Glomerular visceral epithelial cell (primary cell): Measurements from ENCODE around the gene ZNF518B.
"Not testable (repeated sequence)": the region's sequence is repeated elsewhere in the genome, so short reads cannot be mapped to it uniquely, and the experiment has no call there.

ENCODE experiments used
- DNase-seq: peaks from one replicate; pipeline ENCODE4 v3.0.0-alpha.2; 2016; ENCODE audit errors: extremely low spot score

The ZNF518B gene

GRCh38 chr4:10458177-10458576 lies 951 bp upstream of the ZNF518B start:
- DNase-seq: no peak

DNA sequence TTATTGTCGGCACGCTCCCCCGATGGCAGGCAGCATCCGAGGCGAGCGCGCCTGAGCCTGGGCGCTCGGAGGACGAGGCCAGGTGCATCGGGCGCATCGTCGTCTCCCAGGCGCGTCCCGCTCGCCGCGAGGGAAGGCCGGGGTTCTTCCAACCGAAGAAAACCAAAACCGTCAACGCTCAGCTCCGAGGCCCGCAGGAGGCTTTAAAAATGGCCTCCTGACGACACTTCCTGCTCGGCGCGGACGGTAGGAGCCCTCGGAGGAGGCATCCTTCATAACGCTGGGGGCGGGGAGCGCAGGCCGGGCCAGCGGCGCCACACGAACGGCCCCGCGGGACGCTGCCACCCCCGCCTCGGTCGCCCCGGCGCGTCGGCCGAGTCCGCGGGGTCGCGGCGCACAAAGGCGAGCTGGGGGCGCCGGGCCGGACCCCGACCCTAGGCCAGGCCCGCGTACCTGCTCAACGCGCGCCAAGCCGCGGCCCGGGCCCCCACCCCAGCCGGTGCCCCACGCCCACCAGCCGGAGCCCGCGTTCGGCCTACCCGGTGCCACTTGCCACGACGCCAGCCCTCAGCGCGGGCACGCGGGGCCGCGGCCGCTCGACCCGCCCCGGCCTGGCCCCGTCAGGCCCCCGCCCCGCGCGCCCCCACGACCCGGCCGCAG lies 501 bp downstream of the ZNF518B start:
- DNase-seq: peak; percentile 55

DNA sequence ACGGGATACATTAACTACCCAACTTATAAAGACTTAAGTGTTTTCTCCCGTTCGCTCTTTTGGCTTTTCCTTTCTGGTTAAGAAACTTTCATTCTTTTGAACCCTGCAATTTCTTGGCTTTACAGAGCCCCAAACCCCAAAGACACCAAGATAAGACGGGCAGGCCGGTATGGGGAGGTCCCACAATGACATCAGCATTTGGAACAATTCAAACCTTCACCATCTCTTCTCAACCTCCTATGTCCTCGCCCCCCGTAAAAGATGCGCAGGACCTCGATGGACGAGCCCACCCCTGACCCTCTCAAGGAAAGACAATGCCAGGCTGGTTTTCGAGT lies 999 bp downstream of the ZNF518B start:
- DNase-seq: no peak

- DNase-seq: no peak
Observed at GRCh38 chr4:10455133-10455532, 2.1 kb downstream of the ZNF518B start.

DNA sequence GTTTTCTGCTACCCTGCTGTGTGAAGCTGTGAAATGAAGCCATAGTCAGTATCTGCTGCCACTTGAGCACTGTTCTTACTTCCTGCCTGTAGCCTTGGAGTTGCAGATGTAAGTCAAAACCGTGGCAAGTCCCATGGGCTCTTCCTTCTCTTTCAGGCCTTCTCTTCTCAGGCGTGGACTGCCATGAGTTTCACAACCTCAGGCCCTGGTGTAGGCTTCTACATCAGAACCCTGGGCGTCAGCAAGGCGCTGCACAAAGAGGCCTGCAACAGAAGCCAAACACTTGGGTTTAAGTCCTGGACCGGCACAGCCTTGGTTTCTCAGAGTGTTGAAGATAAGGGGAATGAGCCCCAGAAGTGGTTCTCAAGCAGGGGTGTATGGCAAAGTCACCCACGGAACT lies 2.5 kb downstream of the ZNF518B start:
- DNase-seq: no peak

DNA sequence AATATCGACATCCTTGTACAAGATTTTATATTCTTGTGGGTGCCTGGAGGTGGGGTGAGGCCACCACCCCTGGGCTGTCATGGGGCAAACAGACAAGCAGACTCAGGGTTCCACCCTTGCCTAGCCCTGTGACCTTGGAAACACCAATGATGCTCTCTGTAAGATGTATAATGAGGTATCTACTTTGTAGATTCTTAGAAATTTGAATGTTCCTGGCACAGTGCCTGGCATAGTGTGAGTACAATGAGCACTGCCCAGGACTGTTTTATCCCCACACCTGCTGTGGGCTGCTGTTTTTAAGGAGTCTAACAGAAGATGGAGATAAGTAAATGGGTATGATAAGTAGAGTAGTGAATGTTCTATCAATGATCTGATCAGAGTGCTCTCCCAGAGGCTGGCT lies 3.1 kb downstream of the ZNF518B start:
- DNase-seq: no peak

GRCh38 chr4:10448991-10449390 lies 8.2 kb downstream of the ZNF518B start:
- no peak for DNase-seq

DNA sequence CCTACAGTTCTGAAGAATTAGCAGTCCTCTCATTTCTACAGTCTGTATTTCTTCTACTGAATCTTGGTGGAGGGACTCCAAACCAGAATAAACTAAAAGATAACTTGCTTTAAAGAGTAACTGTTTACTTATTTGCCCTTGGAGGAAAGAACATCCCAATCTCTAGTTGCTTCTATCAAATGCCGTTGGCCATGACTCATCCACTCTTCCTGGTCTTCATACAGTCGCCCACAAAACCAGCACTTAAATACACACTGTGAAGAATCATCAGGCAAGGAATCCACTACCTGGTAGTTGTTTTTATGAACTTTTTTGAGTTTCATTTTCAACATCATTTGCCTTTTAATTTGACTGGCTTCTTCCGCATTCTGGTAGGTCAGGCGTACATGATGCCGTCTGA lies 14.2 kb downstream of the ZNF518B start:
- DNase-seq: peak; percentile 15

DNA sequence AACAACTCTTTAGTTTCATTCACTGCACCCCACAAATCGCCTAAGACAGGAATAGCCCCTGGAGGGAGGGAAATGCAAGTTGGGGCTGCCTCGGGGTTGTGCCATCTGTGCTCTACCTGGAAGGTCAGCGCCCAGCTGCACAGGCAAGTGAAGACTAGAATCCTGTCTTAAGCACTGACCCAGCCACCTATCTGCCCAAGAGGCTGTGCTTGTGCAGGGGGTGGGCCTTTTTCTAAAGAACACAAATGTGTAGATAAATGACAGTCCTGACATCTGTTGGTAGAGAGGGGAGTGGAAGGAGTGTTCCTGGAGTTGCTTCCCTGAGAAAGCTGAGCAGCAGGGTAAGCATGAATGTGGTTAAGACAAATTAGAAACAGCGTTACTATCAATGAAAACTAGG lies 15.7 kb downstream of the ZNF518B start:
- DNase-seq: no peak

GRCh38 chr4:10438924-10439323 lies 18.3 kb downstream of the ZNF518B start:
- no peak for DNase-seq

GRCh38 chr4:10437735-10438134 lies 19.5 kb downstream of the ZNF518B start:
- no peak for DNase-seq

- not testable (repeated sequence) for DNase-seq
Observed at GRCh38 chr4:10427680-10428079, 29.5 kb downstream of the ZNF518B start.

DNA sequence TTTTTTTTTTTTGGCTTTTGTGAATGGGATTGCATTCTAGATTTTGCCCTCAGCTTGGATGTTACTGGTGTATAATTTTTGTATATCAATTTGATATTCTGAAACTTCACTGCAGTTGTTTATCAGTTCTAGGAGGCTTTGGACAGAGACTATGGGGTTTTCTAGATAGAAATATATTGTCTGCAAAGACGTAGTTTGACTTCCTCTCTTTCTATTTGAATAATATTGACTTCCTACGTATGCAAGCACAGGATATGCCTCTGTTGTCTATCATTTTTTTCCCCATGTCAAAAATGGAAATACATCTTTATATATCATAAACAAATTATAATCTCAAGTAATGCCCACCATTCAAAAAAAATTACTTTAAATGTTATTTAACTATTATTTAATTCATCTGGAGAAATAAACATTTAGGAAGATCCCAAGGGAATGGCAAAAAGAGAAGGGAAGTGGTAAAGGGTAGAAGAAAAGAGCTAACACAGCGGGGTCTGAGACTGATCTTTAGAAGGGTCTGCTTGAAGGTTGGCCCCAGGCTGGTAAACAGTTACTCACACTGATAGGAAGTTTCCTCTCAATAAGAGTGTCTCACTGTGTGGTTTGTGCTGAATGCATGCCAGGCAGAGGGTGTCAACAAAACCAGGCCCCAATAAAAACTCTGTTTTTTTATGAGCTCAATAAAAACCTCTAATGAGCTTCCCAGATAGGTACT lies 35.7 kb downstream of the ZNF518B start:
- no peak for DNase-seq

DNA sequence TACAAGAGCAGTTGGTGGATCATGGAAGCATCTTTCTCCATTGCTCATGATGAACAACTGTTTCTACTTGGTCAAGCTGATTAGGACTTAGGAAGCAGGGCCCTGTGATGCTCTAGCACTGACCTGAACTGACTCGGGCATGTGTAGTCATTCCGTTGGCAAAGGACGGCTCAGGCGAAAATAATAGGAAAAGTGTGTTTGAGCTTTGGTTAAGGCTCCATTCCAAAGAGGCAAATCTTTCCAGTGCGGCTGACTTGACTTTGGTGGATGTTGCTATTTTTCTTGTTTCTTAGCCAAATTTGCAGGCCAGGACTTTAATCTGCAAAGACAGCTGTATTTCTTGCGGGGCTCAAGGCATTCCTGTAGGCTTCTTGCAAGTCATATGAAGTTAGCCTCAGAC lies 39.5 kb downstream of the ZNF518B start:
- no peak for DNase-seq

DNA sequence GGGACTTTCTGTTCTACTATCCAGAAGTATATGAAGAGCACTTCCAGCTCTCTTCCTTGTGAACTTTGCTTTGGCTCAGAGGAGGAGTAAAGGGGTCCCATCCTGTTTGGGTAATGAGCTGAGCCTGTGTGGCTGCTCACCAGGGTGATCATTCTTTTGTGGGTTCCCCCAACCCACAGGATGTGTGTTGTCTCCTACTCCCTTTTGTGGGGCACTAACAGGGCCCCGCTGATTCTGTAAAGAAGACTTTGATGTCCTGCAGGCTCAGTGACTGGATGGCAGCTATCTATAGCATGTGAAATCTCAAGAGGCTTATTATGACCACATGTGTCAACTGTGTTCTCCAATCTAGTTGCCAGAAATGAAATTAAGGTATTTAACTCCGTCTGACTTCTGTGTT lies 40.8 kb downstream of the ZNF518B start:
- no peak for DNase-seq

DNA sequence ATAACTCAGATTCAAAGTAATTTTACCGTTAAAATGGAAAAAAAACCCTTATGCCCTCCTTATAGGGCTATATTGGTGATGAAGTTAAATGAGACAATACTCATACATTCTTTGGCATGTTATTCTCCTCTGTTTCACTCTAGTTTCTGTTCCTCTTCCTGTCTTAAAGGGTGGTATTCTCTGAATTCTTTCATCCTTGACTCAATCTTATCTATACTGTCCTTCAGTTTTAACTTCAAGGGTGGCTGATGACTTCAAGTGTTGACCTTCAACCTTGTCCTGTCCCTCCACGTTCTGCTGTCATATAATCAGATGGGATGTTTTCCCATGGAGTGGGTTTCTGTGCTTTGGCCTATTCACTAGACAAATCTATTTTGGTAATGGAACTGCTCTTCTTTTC lies 44.0 kb downstream of the ZNF518B start:
- no peak for DNase-seq

- peak; percentile 0 for DNase-seq
Observed at GRCh38 chr4:10405672-10406071, 51.6 kb downstream of the ZNF518B start.

GRCh38 chr4:10403633-10404445 lies 53.4 kb downstream of the ZNF518B start:
- peak; percentile 32 for DNase-seq

- DNase-seq: no peak
Observed at GRCh38 chr4:10395971-10396580, 61.1 kb downstream of the ZNF518B start.
